H1 (cell line): Measurements from ENCODE around the gene DEFB123. TPM values are rescaled to one million over a fixed set of nuclear protein-coding genes. Genes with fewer than 3 reads are reported as not detected.

Experiments used
- CTCF ChIA-PET: fragments of 300-600 bp; sonication (Branson Sonifier 250); formaldehyde crosslinking; loops from one replicate; lab custom pipeline; 2021; ENCODE audit not compliant: partially characterized antibody; lab: Charles Lee
- POLR2A ChIA-PET: fragments of 300-600 bp; sonication (Branson Sonifier 250); formaldehyde crosslinking; loops from one replicate; lab custom pipeline; 2021; ENCODE audit warnings: inconsistent platforms; ENCODE audit not compliant: partially characterized antibody; lab: Charles Lee
- DNase-seq, 2 experiments: peaks; one replicate each; pipeline versions ENCODE4 v3.0.0 to v3.0.0-alpha.2; 2010 to 2022; ENCODE audit warnings: low spot score in 2 of 2, low read depth in 1 of 2, mixed read lengths in 1 of 2
- FAIRE-seq: peaks from 2 replicates; lab custom pipeline; 2011; peaks lifted over from hg19 to GRCh38; lab: Jason Lieb, UNC
- H2AFZ ChIP-seq: 2 replicates; pipeline ENCODE4 v1.8.1; 2012; ENCODE audit warnings: low read length, inconsistent platforms
- H2AK5ac ChIP-seq: 2 replicates; pipeline ENCODE4 v1.6.1; 2013; ENCODE audit warnings: low read depth, low read length
- H2BK120ac ChIP-seq: replicated peaks from 2 replicates; pipeline ENCODE3; 2013; ENCODE audit warnings: low read depth, low read length, inconsistent platforms
- H2BK12ac ChIP-seq: 2 replicates; pipeline ENCODE4 v1.6.1; 2013; ENCODE audit warnings: low read depth, low read length
- H2BK15ac ChIP-seq: 2 replicates; pipeline ENCODE4 v1.6.1; 2013; ENCODE audit warnings: low read length
- H2BK20ac ChIP-seq: 2 replicates; pipeline ENCODE4 v1.6.1; 2013; ENCODE audit warnings: low read length
- H2BK5ac ChIP-seq: 2 replicates; pipeline ENCODE4 v1.6.1; 2013; ENCODE audit warnings: low read depth, low read length
- H3K14ac ChIP-seq: 2 replicates; pipeline ENCODE4 v1.6.1; 2013; ENCODE audit warnings: inconsistent platforms; ENCODE audit not compliant: insufficient read length
- H3K18ac ChIP-seq: 2 replicates; pipeline ENCODE4 v1.6.1; 2013; ENCODE audit warnings: low read length; ENCODE audit errors: extremely low read depth
- H3K23ac ChIP-seq: 2 replicates; pipeline ENCODE4 v1.6.1; 2013; ENCODE audit warnings: inconsistent platforms; ENCODE audit not compliant: insufficient read length
- H3K23me2 ChIP-seq: 2 replicates; pipeline ENCODE4 v1.6.1; 2013; ENCODE audit warnings: low read depth, low read length
- H3K27ac ChIP-seq: 2 replicates; pipeline ENCODE4 v1.6.1; 2011; ENCODE audit warnings: low read depth, low read length, inconsistent platforms
- H3K27me3 ChIP-seq, 4 experiments: replicated peaks in 1 of 4; 1 replicate in 1 of 4; 2 replicates in 3 of 4; pipeline versions ENCODE4 v1.6.1 to v1.8.1; 2011 to 2013; ENCODE audit warnings: low read length in 3 of 4, mild to moderate bottlenecking in 3 of 4, inconsistent platforms in 2 of 4, mixed read lengths in 2 of 4, moderate library complexity in 1 of 4; ENCODE audit not compliant: control insufficient read depth in 3 of 4, insufficient read depth in 3 of 4; ENCODE audit errors: extremely low read depth in 1 of 4
- H3K36me3 ChIP-seq, 4 experiments: 2 replicates each; pipeline versions ENCODE4 v1.6.1 to v1.8.1; 2011 to 2013; ENCODE audit warnings: mild to moderate bottlenecking in 4 of 4, low read length in 3 of 4, moderate library complexity in 2 of 4, control low read depth in 1 of 4, inconsistent platforms in 1 of 4; ENCODE audit not compliant: insufficient read depth in 4 of 4, control insufficient read depth in 2 of 4
- H3K4ac ChIP-seq: replicated peaks from 2 replicates; pipeline ENCODE3; 2013; ENCODE audit warnings: low read length, low read depth, mixed read lengths, inconsistent platforms; ENCODE audit not compliant: insufficient read length
- H3K4me1 ChIP-seq, 4 experiments: replicated peaks in 1 of 4; 1 replicate in 1 of 4; 2 replicates in 3 of 4; pipeline versions ENCODE4 v1.6.1 to v1.8.1; 2011 to 2013; ENCODE audit warnings: low read length in 3 of 4, inconsistent platforms in 2 of 4, mixed read lengths in 1 of 4; ENCODE audit not compliant: insufficient read depth in 4 of 4, control insufficient read depth in 3 of 4
- H3K4me2 ChIP-seq, 2 experiments: 2 replicates each; pipeline versions ENCODE4 v1.6.1 to v1.8.1; 2011 to 2013; ENCODE audit warnings: low read depth in 2 of 2, low read length in 2 of 2, control low read depth in 1 of 2, inconsistent platforms in 1 of 2, mild to moderate bottlenecking in 1 of 2; ENCODE audit not compliant: insufficient read depth in 1 of 2
- H3K4me3 ChIP-seq, 4 experiments: fragments of 200-600, 300-600 bp in 1 of 4; sonication (generic), shearing (Covaris generic), sonication (Bioruptor Twin) in 1 of 4; 2 replicates each; pipeline versions ENCODE4 v1.5.1 to v1.8.1; 2011 to 2016; ENCODE audit warnings: low read length in 4 of 4, low read depth in 3 of 4, control low read depth in 2 of 4, inconsistent platforms in 2 of 4, mild to moderate bottlenecking in 2 of 4, mixed read lengths in 1 of 4, moderate library complexity in 1 of 4; ENCODE audit not compliant: insufficient read depth in 2 of 4; ENCODE audit errors: extremely low read depth in 1 of 4
- H3K56ac ChIP-seq: replicated peaks from 2 replicates; pipeline ENCODE3; 2013; ENCODE audit warnings: low read depth, mild to moderate bottlenecking, mixed read lengths, low read length, inconsistent platforms; ENCODE audit not compliant: insufficient read length
- H3K79me1 ChIP-seq: 2 replicates; pipeline ENCODE4 v1.6.1; 2013; ENCODE audit warnings: low read depth, low read length, control low read depth
- H3K79me2 ChIP-seq, 2 experiments: 2 replicates each; pipeline versions ENCODE4 v1.6.1 to v1.8.1; 2012 to 2013; ENCODE audit warnings: low read length in 2 of 2, mild to moderate bottlenecking in 2 of 2, inconsistent platforms in 1 of 2; ENCODE audit not compliant: insufficient read depth in 2 of 2, control insufficient read depth in 1 of 2
- H3K9ac ChIP-seq, 4 experiments: replicated peaks in 1 of 4; 1 replicate in 1 of 4; 2 replicates in 3 of 4; pipeline versions ENCODE4 v1.6.1 to v1.8.1; 2011 to 2013; ENCODE audit warnings: low read depth in 3 of 4, low read length in 3 of 4, control low read depth in 2 of 4, mild to moderate bottlenecking in 2 of 4, moderate library complexity in 2 of 4, inconsistent platforms in 1 of 4; ENCODE audit errors: extremely low read depth in 1 of 4
- H3K9me3 ChIP-seq, 2 experiments: 2 replicates each; pipeline versions ENCODE4 v1.6.1 to v1.8.1; 2012 to 2013; ENCODE audit warnings: mild to moderate bottlenecking in 2 of 2, moderate library complexity in 2 of 2, control low read depth in 1 of 2, inconsistent platforms in 1 of 2, low read depth in 1 of 2, low read length in 1 of 2, mixed read lengths in 1 of 2; ENCODE audit not compliant: insufficient read depth in 2 of 2
- H4K20me1 ChIP-seq, 2 experiments: replicated peaks in 1 of 2; 2 replicates each; pipeline versions ENCODE3 to v1.8.1; 2011 to 2013; ENCODE audit warnings: inconsistent platforms in 2 of 2, low read length in 2 of 2, mild to moderate bottlenecking in 1 of 2; ENCODE audit not compliant: insufficient read depth in 2 of 2, control insufficient read depth in 1 of 2
- H4K5ac ChIP-seq: 2 replicates; pipeline ENCODE4 v1.6.1; 2013; ENCODE audit warnings: low read length, low read depth, mixed read lengths, inconsistent platforms; ENCODE audit not compliant: insufficient read length
- H4K8ac ChIP-seq: 2 replicates; pipeline ENCODE4 v1.8.0; 2013; ENCODE audit warnings: mild to moderate bottlenecking, moderate library complexity, low read length, inconsistent platforms; ENCODE audit not compliant: insufficient read depth; ENCODE audit errors: extremely low read depth
- H4K91ac ChIP-seq: replicated peaks from 2 replicates; pipeline ENCODE3; 2013; ENCODE audit warnings: low read length, mixed read lengths, inconsistent platforms; ENCODE audit not compliant: insufficient read length
- ATF3 ChIP-seq: IDR thresholded peaks from 2 replicates; pipeline ENCODE4 v1.6.1; 2011; ENCODE audit warnings: low read depth, mild to moderate bottlenecking, low read length; ENCODE audit not compliant: insufficient read depth
- CREB1 ChIP-seq: IDR thresholded peaks from 2 replicates; pipeline ENCODE4 v1.6.1; 2012; ENCODE audit warnings: inconsistent platforms
- EGR1 ChIP-seq: IDR thresholded peaks from 2 replicates; pipeline ENCODE4 v1.6.1; 2011; ENCODE audit warnings: low read depth, low read length, borderline replicate concordance
- GABPA ChIP-seq: IDR thresholded peaks from 2 replicates; pipeline ENCODE4 v1.6.1; 2011; ENCODE audit warnings: mild to moderate bottlenecking, low read length, moderate library complexity, borderline replicate concordance; ENCODE audit not compliant: insufficient read depth
- HDAC2 ChIP-seq, 2 experiments: fragments of 300-600 bp in 1 of 2; sonication (generic) in 1 of 2; IDR thresholded peaks; 2 replicates each; pipeline ENCODE4 v1.6.1; 2011 to 2012; ENCODE audit warnings: low read depth in 2 of 2, low read length in 2 of 2, mild to moderate bottlenecking in 2 of 2, moderate library complexity in 2 of 2, borderline replicate concordance in 1 of 2, inconsistent platforms in 1 of 2
- NANOG ChIP-seq: IDR thresholded peaks from 2 replicates; pipeline ENCODE4 v1.6.1; 2011; ENCODE audit warnings: low read length, low read depth, mild to moderate bottlenecking, inconsistent platforms; ENCODE audit not compliant: insufficient read depth, poor library complexity, severe bottlenecking
- RBBP5 ChIP-seq: IDR thresholded peaks from 2 replicates; pipeline ENCODE4 v1.7.1; 2012; ENCODE audit warnings: low read depth, mild to moderate bottlenecking, inconsistent platforms, low read length, moderate library complexity, borderline replicate concordance
- SP2 ChIP-seq: IDR thresholded peaks from 2 replicates; pipeline ENCODE4 v1.6.1; 2012; ENCODE audit warnings: mild to moderate bottlenecking, low read length, inconsistent platforms
- SUZ12 ChIP-seq: fragments of 200-600 bp; sonication (generic); IDR thresholded peaks from 2 replicates; pipeline ENCODE4 v1.6.1; 2012; ENCODE audit warnings: mild to moderate bottlenecking, inconsistent platforms, low read length, moderate library complexity, mixed read lengths
- TEAD4 ChIP-seq: IDR thresholded peaks from 2 replicates; pipeline ENCODE4 v1.6.1; 2012; ENCODE audit warnings: low read depth, low read length, inconsistent platforms, mixed read lengths
- YY1 ChIP-seq: IDR thresholded peaks from 2 replicates; pipeline ENCODE4 v1.6.1; 2011; ENCODE audit warnings: low read depth, mild to moderate bottlenecking, low read length
- WGBS, 2 experiments: shearing (Covaris generic) in 1 of 2; methylation state at CpG; one replicate each; pipeline versions ENCODE4 v1.1.6 to v1.1.7; 2013 to 2015; ENCODE audit warnings: low lambda C conversion rate in 2 of 2, mixed read lengths in 2 of 2, inconsistent platforms in 1 of 2, low coverage in 1 of 2, missing lambda C conversion rate in 1 of 2; ENCODE audit not compliant: insufficient replicate concordance in 2 of 2, insufficient coverage in 1 of 2, insufficient read length in 1 of 2; ENCODE audit errors: extremely low coverage in 1 of 2, missing lambda C conversion rate in 1 of 2; 5-methylcytosine and 5-hydroxymethylcytosine counted together
- polyA plus RNA-seq, 7 experiments: library from polyadenylated mRNA; depleted of rRNA in 3 of 7; stranded (reverse) in 5 of 7; unstranded in 2 of 7; fragments of >200 nt in 5 of 7; fragments of 200-250 nt in 2 of 7; gene quantifications; 1 replicate in 5 of 7; 2 replicates in 1 of 7; 4 replicates in 1 of 7; pipeline versions ENCODE4 v1.2.1 to v1.2.3, GENCODE V29; 2011 to 2013; ENCODE audit warnings: missing spikeins in 2 of 7, mixed read lengths in 2 of 7
- total RNA-seq: library from RNA; stranded (reverse); fragmentation: NEBNext Ultra II Directional; extraction: Animal tissue kit (Norgen Biotek cat#: 25700); gene quantifications from 2 replicates; pipeline ENCODE4 v1.2.1, GENCODE V29; 2021
- TF ChIP-seq, protein P1 (sequence below): IDR thresholded peaks from 2 replicates; pipeline ENCODE4 v1.6.1; 2012; ENCODE audit warnings: low read length, inconsistent platforms

DEFB123 gene
- total and polyA plus RNA-seq, 2 of the 8 experiments (the other 6 are each of a cell fraction or from before 2014, with no cell fraction given), result not detected

- POLR2A ChIA-PET, result no interaction called here
- TF ChIP-seq HDAC2 (IDR thresholded peaks at IDR 0.05; ENCODE audit: borderline replicate concordance in 1 of 2, low read depth in 2 of 2, low read length in 2 of 2), result no peak
- no peak for TF ChIP-seq GABPA
- TF ChIP-seq ATF3, result 0 out of 2 replicates have a peak, but pooled peaks have one; percentile 35
- no peak for TF ChIP-seq SUZ12
- TF ChIP-seq NANOG, result peak; percentile 13
- TF ChIP-seq RBBP5, result no peak
- TF ChIP-seq, protein P1, sequence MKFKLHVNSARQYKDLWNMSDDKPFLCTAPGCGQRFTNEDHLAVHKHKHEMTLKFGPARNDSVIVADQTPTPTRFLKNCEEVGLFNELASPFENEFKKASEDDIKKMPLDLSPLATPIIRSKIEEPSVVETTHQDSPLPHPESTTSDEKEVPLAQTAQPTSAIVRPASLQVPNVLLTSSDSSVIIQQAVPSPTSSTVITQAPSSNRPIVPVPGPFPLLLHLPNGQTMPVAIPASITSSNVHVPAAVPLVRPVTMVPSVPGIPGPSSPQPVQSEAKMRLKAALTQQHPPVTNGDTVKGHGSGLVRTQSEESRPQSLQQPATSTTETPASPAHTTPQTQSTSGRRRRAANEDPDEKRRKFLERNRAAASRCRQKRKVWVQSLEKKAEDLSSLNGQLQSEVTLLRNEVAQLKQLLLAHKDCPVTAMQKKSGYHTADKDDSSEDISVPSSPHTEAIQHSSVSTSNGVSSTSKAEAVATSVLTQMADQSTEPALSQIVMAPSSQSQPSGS, result no peak
- peak; percentile 96 for TF ChIP-seq TEAD4
- no peak for TF ChIP-seq EGR1
- TF ChIP-seq SP2, result no peak
- TF ChIP-seq CREB1, result no peak
- TF ChIP-seq YY1, result peak; percentile 53; the same call in 1 of the 2 replicates
Measured at GRCh38 chr20:31494131-31494530, 53.7 kb downstream of the DEFB123 start.

More at GRCh38 chr20:31494131-31494530, 53.7 kb downstream of the DEFB123 start:
- H4K8ac ChIP-seq, result no peak overlapping the region
- H3K79me2 ChIP-seq, result no peaks in the 10 kb centered on the region
- H3K23me2 ChIP-seq, result no peaks in the 10 kb centered on the region
- no peak overlapping the region for H3K23ac ChIP-seq
- no peak overlapping the region for H3K9ac ChIP-seq
- 43% methylated on average over 2 of the region's 2 CpGs; no CpG with 5 or more reads in 1 of the 2 experiments for WGBS, 2 experiments
- no peak overlapping the region for H2BK20ac ChIP-seq
- FAIRE-seq, result peak; percentile 76
- no peak overlapping the region for H2BK5ac ChIP-seq
- no peak overlapping the region for H2BK15ac ChIP-seq
- no peak overlapping the region for H4K5ac ChIP-seq
- H3K79me1 ChIP-seq, result no peaks in the 10 kb centered on the region
- no peak overlapping the region for H2AFZ ChIP-seq
- peak in 1 of 2 experiments; percentile 67 for DNase-seq
- H3K18ac ChIP-seq, result no peak overlapping the region
- H3K4ac ChIP-seq, result no peak overlapping the region
- H3K27ac ChIP-seq, result no peak overlapping the region
- H3K9me3 ChIP-seq, result peaks cover 27 to 64% of the 10 kb centered on the region in 2 experiments
- no peaks in the 10 kb centered on the region for H4K20me1 ChIP-seq
- no peaks in the 10 kb centered on the region for H3K27me3 ChIP-seq
- H4K91ac ChIP-seq, result no peak overlapping the region
- H2BK12ac ChIP-seq, result no peak overlapping the region
- H3K14ac ChIP-seq, result no peak overlapping the region
- no peak overlapping the region for H3K4me3 ChIP-seq
- no peaks in the 10 kb centered on the region for H3K4me1 ChIP-seq
- no peak overlapping the region for H3K4me2 ChIP-seq
- H2BK120ac ChIP-seq, result no peak overlapping the region
- no peaks in the 10 kb centered on the region for H3K36me3 ChIP-seq
- no peak overlapping the region for H2AK5ac ChIP-seq
- CTCF ChIA-PET, result interaction anchor here (1.3 kb wide), 1 partner anchor 9 kb away, joined by 5 read pairs; no protein-coding TSS in a partner anchor
- H3K56ac ChIP-seq, result no peak overlapping the region
